CD4-positive, CD25-positive, alpha-beta regulatory T cell (primary cell): ENCODE data around the gene LHX6. TPM values are rescaled to one million over a fixed set of nuclear protein-coding genes. Genes with fewer than 3 reads are reported as not detected.
A peak's percentile ranks its signal among the peaks of the same experiment; 100 is the strongest.

Experiments used
- ATAC-seq, 2 donors: fragments of 150-1000 bp; cut with Tn5 transposase; one replicate each; pipeline ENCODE4 v1.10.0; 2021; ENCODE audit warnings: low read depth in 2 of 2, moderate number of reproducible peaks in 2 of 2, moderate library complexity in 1 of 2
- DNase-seq, 3 donors: peaks; one replicate each; pipeline versions ENCODE4 v3.0.0 to v3.0.0-alpha.2; 2012 to 2022; ENCODE audit warnings: mixed read lengths in 1 of 3
- H3K27ac ChIP-seq: one replicate; pipeline ENCODE4 v1.7.0; 2013; ENCODE audit warnings: mild to moderate bottlenecking, low read length; ENCODE audit not compliant: insufficient read depth, poor library complexity, severe bottlenecking
- H3K27me3 ChIP-seq: one replicate; pipeline ENCODE4 v1.7.0; 2013; ENCODE audit warnings: low read length; ENCODE audit not compliant: control insufficient read depth, insufficient read depth
- H3K36me3 ChIP-seq: one replicate; pipeline ENCODE4 v1.7.0; 2013; ENCODE audit warnings: mild to moderate bottlenecking, low read length, moderate library complexity; ENCODE audit not compliant: control insufficient read depth, insufficient read depth
- H3K4me1 ChIP-seq: 2 replicates; pipeline ENCODE4 v1.7.0; 2013; ENCODE audit warnings: mild to moderate bottlenecking, low read length; ENCODE audit not compliant: insufficient read depth, control insufficient read depth, poor library complexity, severe bottlenecking
- H3K4me3 ChIP-seq: one replicate; pipeline ENCODE4 v1.7.0; 2013; ENCODE audit warnings: low read depth, mild to moderate bottlenecking, low read length, moderate library complexity
- H3K9me3 ChIP-seq, 2 experiments: 1 replicate in 1 of 2; 2 replicates in 1 of 2; pipeline ENCODE4 v1.7.0; 2013; ENCODE audit warnings: low read length in 2 of 2, mild to moderate bottlenecking in 1 of 2, moderate library complexity in 1 of 2; ENCODE audit not compliant: control insufficient read depth in 2 of 2
- H3K27ac Mint-ChIP-seq, 3 donors: one replicate each; pipeline ENCODE4 v1.8.0; 2020 to 2022; ENCODE audit warnings: mild to moderate bottlenecking in 3 of 3, mixed read lengths in 3 of 3, moderate library complexity in 2 of 3
- H3K27me3 Mint-ChIP-seq: one replicate; pipeline ENCODE4 v1.8.0; 2022; ENCODE audit warnings: mild to moderate bottlenecking, mixed read lengths
- H3K36me3 Mint-ChIP-seq: one replicate; pipeline ENCODE4 v1.8.0; 2020; ENCODE audit warnings: mixed read lengths
- H3K4me1 Mint-ChIP-seq, 4 donors: one replicate each; pipeline ENCODE4 v1.8.0; 2020 to 2022; ENCODE audit warnings: mixed read lengths in 4 of 4, mild to moderate bottlenecking in 1 of 4
- H3K4me3 Mint-ChIP-seq, 4 donors: one replicate each; pipeline ENCODE4 v1.8.0; 2020 to 2022; ENCODE audit warnings: mild to moderate bottlenecking in 4 of 4, mixed read lengths in 4 of 4, moderate library complexity in 3 of 4
- H3K9me3 Mint-ChIP-seq, 7 donors: one replicate each; pipeline ENCODE4 v1.8.0; 2020 to 2022; ENCODE audit warnings: mixed read lengths in 7 of 7, mild to moderate bottlenecking in 3 of 7, moderate library complexity in 2 of 7
- polyA plus RNA-seq, 4 donors: library from polyadenylated mRNA; unstranded; fragments of 300-500 nt; fragmentation: Illumina TruSeq; gene quantifications; one replicate each; pipeline ENCODE4 v1.2.3, GENCODE V29; 2021
- total RNA-seq: library from RNA; stranded (reverse); gene quantifications from one replicate; pipeline ENCODE4 v1.2.3, GENCODE V29; 2022

LHX6 gene
- total and polyA plus RNA-seq, 5 donors from 2014 or later = not detected

DNA sequence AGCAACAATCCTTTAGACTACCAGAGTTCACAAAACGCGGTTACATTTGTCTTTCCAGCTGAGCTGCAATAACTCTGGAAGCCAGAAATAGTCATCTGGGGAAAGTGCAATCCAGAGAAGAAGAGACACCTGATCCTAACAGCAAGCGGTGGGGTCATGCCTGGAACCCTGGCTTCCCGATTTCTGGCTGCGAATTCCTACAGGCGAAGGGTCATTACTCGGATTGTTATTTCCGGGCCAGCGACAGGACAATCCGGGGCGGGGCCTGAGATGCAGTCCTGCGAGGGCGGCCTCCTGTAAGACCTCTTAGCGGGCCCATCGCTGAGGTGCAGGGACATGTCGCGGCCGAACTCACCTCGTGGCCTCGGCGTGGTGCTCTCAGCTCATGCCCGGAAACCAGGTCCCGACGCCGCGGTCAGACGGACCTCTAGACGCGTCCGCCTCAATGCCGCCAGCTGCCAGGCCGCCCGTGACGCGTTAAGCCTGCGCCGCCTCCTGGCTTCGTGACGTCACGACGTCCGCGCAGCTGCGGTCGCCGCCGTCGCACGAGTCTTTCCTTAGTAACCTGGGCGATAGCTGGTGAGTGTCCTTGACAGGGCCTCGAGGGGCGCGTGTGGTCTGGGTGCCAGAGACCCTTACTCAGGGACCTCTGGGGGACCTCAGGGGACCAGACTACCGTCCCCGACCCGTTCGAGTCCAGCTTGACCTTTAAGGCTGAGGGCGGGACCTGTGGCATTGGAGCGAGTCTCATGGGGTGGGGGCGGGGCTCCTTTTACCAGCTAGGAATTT is 35.8 kb upstream of the LHX6 start, which contains the start of the genes MRRF and RBM18:
Gene MRRF (plus strand): TSS at position 523 of the 789 bp plus-strand sequence. CDS start 6,010 bp downstream, outside the sequence.
Gene RBM18 (minus strand): TSS at position 481 of the 789 bp plus-strand sequence. CDS start 3,348 bp downstream, outside the sequence.
- H3K4me3 ChIP-seq = peak within 1 kb of the TSS; percentile 98
- ATAC-seq (peak; percentile 85 to 88), DNase-seq (peak; percentile 84 to 94 (median 90))
- Mint-ChIP-seq H3K4me3 (peak within 1 kb of the TSS; percentile 97 to 99 (median 98)), H3K36me3 (peaks cover 11% of the 10 kb centered on the region), H3K27me3 (no peaks in the 10 kb centered on the region), H3K9me3 (no peaks in the 10 kb centered on the region), H3K4me1 (peaks cover 20 to 70% (median 48%) of the 10 kb centered on the region in 4 donors), H3K27ac (peak within 1 kb of the TSS; percentile 98 to 100 (median 99))
- H3K27me3 ChIP-seq = no peaks in the 10 kb centered on the region
- peak within 1 kb of the TSS; percentile 97 for H3K27ac ChIP-seq
- H3K4me1 ChIP-seq = peaks cover 39% of the 10 kb centered on the region
- no peaks in the 10 kb centered on the region for H3K9me3 ChIP-seq
- peaks cover 21% of the 10 kb centered on the region for H3K36me3 ChIP-seq

- DNase-seq (peak in 1 of 3 donors; percentile 51), ATAC-seq (no peak)
- Histone ChIP-seq H3K27ac (peak overlapping the region; percentile 97), H3K4me3 (peak overlapping the region; percentile 98), H3K27me3 (no peaks in the 10 kb centered on the region), H3K9me3 (no peaks in the 10 kb centered on the region), H3K36me3 (peaks cover 28% of the 10 kb centered on the region), H3K4me1 (peaks cover 39% of the 10 kb centered on the region)
- peaks cover 18% of the 10 kb centered on the region for H3K36me3 Mint-ChIP-seq
- peak overlapping the region; percentile 98 to 100 (median 99) for H3K27ac Mint-ChIP-seq
- no peaks in the 10 kb centered on the region for H3K9me3 Mint-ChIP-seq
- peaks cover 20 to 75% (median 50%) of the 10 kb centered on the region in 4 donors for H3K4me1 Mint-ChIP-seq
- H3K4me3 Mint-ChIP-seq = peak overlapping the region; percentile 97 to 99 (median 98)
- H3K27me3 Mint-ChIP-seq = no peaks in the 10 kb centered on the region
Observed at GRCh38 chr9:122263699-122264349, 35.1 kb upstream of the LHX6 start.

DNA sequence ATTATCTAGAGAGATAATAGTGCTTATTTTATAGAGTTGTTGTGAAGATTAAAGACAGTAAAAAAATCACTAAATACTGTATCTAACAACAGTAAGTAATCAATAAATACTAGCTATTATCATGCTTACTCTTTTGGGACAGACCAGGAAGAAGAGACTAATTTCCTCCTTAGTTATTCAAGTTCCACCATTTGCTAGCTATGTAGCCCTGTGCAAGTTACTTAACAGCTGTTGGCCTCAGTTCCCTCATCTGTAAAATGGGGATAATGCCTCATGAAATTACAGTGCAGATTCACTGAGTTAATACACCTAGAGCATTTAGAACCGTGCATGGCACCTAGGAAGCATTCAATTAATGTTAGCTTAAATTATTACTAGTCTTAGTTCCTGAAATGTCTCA is 33.3 kb upstream of the LHX6 start:
- Histone ChIP-seq H3K4me3 (no peak overlapping the region), H3K36me3 (peaks cover 40% of the 10 kb centered on the region), H3K27me3 (no peaks in the 10 kb centered on the region), H3K9me3 (no peaks in the 10 kb centered on the region), H3K27ac (no peak overlapping the region), H3K4me1 (peaks cover 30% of the 10 kb centered on the region)
- Mint-ChIP-seq H3K4me1 (peaks cover 24 to 68% (median 49%) of the 10 kb centered on the region in 4 donors), H3K36me3 (peaks cover 24% of the 10 kb centered on the region), H3K9me3 (no peaks in the 10 kb centered on the region), H3K27ac (peak overlapping the region in 2 of 3 donors; percentile 99 to 100), H3K4me3 (peak overlapping the region; percentile 16 to 97 (median 68)), H3K27me3 (no peaks in the 10 kb centered on the region)
- no peak for ATAC-seq
- no peak for DNase-seq

DNA sequence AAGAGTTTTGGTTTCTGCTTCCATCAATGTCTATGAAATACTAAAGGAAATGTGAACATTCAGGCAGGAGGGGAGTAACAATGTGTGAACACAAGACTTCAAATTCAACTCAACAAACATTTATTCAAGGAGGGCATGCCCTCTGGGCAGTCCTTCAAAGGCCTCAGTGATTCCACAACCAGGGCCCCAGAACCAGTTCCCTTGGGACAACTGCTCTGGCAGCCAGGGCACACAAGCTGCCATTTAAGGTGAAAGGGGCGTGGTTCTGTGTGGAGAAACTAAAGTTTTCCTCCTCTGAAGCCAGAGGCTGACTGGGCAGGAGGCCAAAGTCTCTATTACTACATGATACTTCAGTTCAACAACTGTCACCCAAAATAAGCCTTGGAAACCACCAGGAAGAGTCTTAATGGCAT is 32.7 kb upstream of the LHX6 start:
- Histone ChIP-seq H3K27me3 (no peaks in the 10 kb centered on the region), H3K27ac (no peak overlapping the region), H3K36me3 (peaks cover 45% of the 10 kb centered on the region), H3K4me3 (no peak overlapping the region), H3K4me1 (peaks cover 30% of the 10 kb centered on the region), H3K9me3 (no peaks in the 10 kb centered on the region)
- ATAC-seq (no peak), DNase-seq (no peak)
- Mint-ChIP-seq H3K4me3 (peak overlapping the region in 3 of 4 donors; percentile 17 to 97 (median 39)), H3K4me1 (peaks cover 28 to 68% (median 50%) of the 10 kb centered on the region in 4 donors), H3K27ac (peak overlapping the region in 1 of 3 donors; percentile 18), H3K9me3 (no peaks in the 10 kb centered on the region), H3K36me3 (peaks cover 24% of the 10 kb centered on the region), H3K27me3 (no peaks in the 10 kb centered on the region)

DNA sequence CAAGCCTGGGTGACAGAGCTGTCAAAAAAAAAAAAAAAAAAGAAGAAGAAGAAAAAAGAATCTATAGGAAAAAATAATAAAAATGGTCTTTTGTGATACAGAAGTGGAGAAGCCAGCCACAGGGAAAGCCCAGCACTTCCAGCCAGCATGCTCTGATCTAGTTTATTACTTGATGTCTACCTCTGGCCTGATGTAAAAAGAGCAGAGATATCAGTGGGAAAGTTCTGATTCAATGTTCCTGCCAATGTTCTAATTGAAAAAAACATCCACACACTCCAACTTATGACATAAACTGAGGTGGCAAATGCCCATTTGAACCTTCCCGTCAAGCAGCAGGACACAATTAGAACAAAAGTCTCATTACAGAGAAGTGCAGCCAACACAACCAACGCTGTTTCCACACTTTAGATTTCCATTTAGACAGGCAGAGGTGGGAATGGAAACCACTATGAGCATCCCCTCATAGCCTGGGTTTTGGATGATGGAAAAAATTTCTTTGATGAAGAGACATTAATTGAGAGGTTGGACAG is 30.2 kb upstream of the LHX6 start:
- Histone ChIP-seq H3K36me3 (peaks cover 59% of the 10 kb centered on the region), H3K27me3 (no peaks in the 10 kb centered on the region), H3K9me3 (no peaks in the 10 kb centered on the region), H3K4me1 (peaks cover 15% of the 10 kb centered on the region), H3K4me3 (no peak overlapping the region), H3K27ac (no peak overlapping the region)
- Mint-ChIP-seq H3K9me3 (no peaks in the 10 kb centered on the region), H3K4me1 (peaks cover 40 to 60% (median 52%) of the 10 kb centered on the region in 4 donors), H3K27me3 (no peaks in the 10 kb centered on the region), H3K4me3 (no peak overlapping the region), H3K27ac (no peak overlapping the region), H3K36me3 (peaks cover 28% of the 10 kb centered on the region)
- DNase-seq (no peak), ATAC-seq (no peak)

- no peak overlapping the region for H3K4me3 ChIP-seq
- DNase-seq (no peak), ATAC-seq (no peak)
- no peak overlapping the region for H3K27ac ChIP-seq
- Mint-ChIP-seq H3K4me3 (no peak overlapping the region), H3K4me1 (peaks cover 28 to 56% (median 38%) of the 10 kb centered on the region in 4 donors), H3K27ac (peak overlapping the region in 1 of 3 donors; percentile 15), H3K27me3 (no peaks in the 10 kb centered on the region), H3K9me3 (no peaks in the 10 kb centered on the region), H3K36me3 (peaks cover 39% of the 10 kb centered on the region)
- H3K27me3 ChIP-seq = no peaks in the 10 kb centered on the region
- no peaks in the 10 kb centered on the region for H3K9me3 ChIP-seq
- peaks cover 76% of the 10 kb centered on the region for H3K36me3 ChIP-seq
- no peaks in the 10 kb centered on the region for H3K4me1 ChIP-seq
Observed at GRCh38 chr9:122256206-122256605, 27.4 kb upstream of the LHX6 start.

DNA sequence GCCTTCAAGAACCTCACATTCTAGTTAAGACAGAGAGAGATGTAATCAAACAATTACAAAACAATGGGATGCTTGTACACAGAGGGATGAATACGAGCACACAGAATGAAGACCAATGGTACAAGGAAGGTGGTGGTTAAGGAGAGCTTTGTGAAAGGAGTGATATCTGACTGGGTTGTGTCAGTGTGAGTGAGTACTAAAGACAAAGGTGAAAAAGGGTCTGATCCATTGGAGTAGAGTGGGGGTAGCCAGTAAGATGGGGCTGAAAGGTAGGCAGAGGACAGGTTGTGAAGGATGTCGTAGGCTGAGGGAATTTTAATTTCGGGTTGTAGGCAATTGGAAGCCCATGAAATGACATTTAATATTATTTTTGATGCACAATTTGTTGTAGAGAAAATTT is 26.0 kb upstream of the LHX6 start:
- no peak for DNase-seq
- ATAC-seq = no peak
- Histone ChIP-seq H3K9me3 (no peaks in the 10 kb centered on the region), H3K27ac (no peak overlapping the region), H3K4me1 (no peaks in the 10 kb centered on the region), H3K36me3 (peaks cover 69% of the 10 kb centered on the region), H3K4me3 (no peak overlapping the region), H3K27me3 (no peaks in the 10 kb centered on the region)
- Mint-ChIP-seq H3K27me3 (no peaks in the 10 kb centered on the region), H3K4me3 (peak overlapping the region in 1 of 4 donors; percentile 92), H3K4me1 (peaks cover 28 to 50% (median 35%) of the 10 kb centered on the region in 4 donors), H3K9me3 (no peaks in the 10 kb centered on the region), H3K27ac (no peak overlapping the region), H3K36me3 (peaks cover 44% of the 10 kb centered on the region)
